Nephron (organoid): ENCODE measurements around the gene LPCAT1.

Experiments used
- H3K27ac Mint-ChIP-seq, 3 experiments: 2 replicates each; pipeline ENCODE4 v1.8.0; 2020; ENCODE audit warnings: mixed read lengths in 3 of 3, mild to moderate bottlenecking in 2 of 3, moderate library complexity in 1 of 3
- H3K27me3 Mint-ChIP-seq: 2 replicates; pipeline ENCODE4 v1.8.0; 2021; ENCODE audit warnings: low read depth, mild to moderate bottlenecking, moderate library complexity, mixed read lengths
- H3K36me3 Mint-ChIP-seq: 2 replicates; pipeline ENCODE4 v1.8.0; 2020; ENCODE audit warnings: low read depth, mixed read lengths
- H3K4me1 Mint-ChIP-seq: 2 replicates; pipeline ENCODE4 v1.8.0; 2020; ENCODE audit warnings: mixed read lengths
- H3K4me3 Mint-ChIP-seq, 3 experiments: 2 replicates each; pipeline ENCODE4 v1.8.0; 2020; ENCODE audit warnings: mild to moderate bottlenecking in 3 of 3, mixed read lengths in 3 of 3, moderate library complexity in 2 of 3
- H3K9me3 Mint-ChIP-seq: 2 replicates; pipeline ENCODE4 v1.8.0; 2020; ENCODE audit warnings: mixed read lengths
- CTCF ChIP-seq, 3 experiments: fragments of 200-600 bp; sonication (generic); IDR thresholded peaks; one replicate each; pipeline ENCODE4 v1.5.0; 2021; ENCODE audit warnings: antibody characterized with exemption in 3 of 3; ENCODE audit not compliant: unreplicated experiment in 3 of 3

The LPCAT1 gene

GRCh38 chr5:1509346-1510085 is 14.2 kb downstream of the LPCAT1 start:
- TF ChIP-seq CTCF (IDR thresholded peaks at IDR 0.05; ENCODE audit: unreplicated experiment in 3 of 3) = no peak
- no peak overlapping the region for H3K27ac Mint-ChIP-seq
- no peaks in the 10 kb centered on the region for H3K27me3 Mint-ChIP-seq
- peaks cover 15% of the 10 kb centered on the region for H3K36me3 Mint-ChIP-seq
- no peak overlapping the region for H3K4me3 Mint-ChIP-seq
- H3K9me3 Mint-ChIP-seq = no peaks in the 10 kb centered on the region
- peaks cover 14% of the 10 kb centered on the region for H3K4me1 Mint-ChIP-seq

- no peak overlapping the region for H3K27ac Mint-ChIP-seq
- peaks cover 15% of the 10 kb centered on the region for H3K36me3 Mint-ChIP-seq
- H3K9me3 Mint-ChIP-seq = no peaks in the 10 kb centered on the region
- peaks cover 18% of the 10 kb centered on the region for H3K4me1 Mint-ChIP-seq
- H3K4me3 Mint-ChIP-seq = no peak overlapping the region
- no peaks in the 10 kb centered on the region for H3K27me3 Mint-ChIP-seq
- no peak for TF ChIP-seq CTCF (IDR thresholded peaks at IDR 0.05; ENCODE audit: unreplicated experiment in 3 of 3)
Measured at GRCh38 chr5:1508659-1509290, 15.0 kb downstream of the LPCAT1 start.

GRCh38 chr5:1507961-1508658 is 15.7 kb downstream of the LPCAT1 start:
- Mint-ChIP-seq H3K27ac (no peak overlapping the region), H3K36me3 (peaks cover 13% of the 10 kb centered on the region), H3K4me3 (no peak overlapping the region), H3K9me3 (no peaks in the 10 kb centered on the region), H3K4me1 (peaks cover 25% of the 10 kb centered on the region), H3K27me3 (no peaks in the 10 kb centered on the region)
- TF ChIP-seq CTCF (IDR thresholded peaks at IDR 0.05; ENCODE audit: unreplicated experiment in 3 of 3) = no peak

DNA sequence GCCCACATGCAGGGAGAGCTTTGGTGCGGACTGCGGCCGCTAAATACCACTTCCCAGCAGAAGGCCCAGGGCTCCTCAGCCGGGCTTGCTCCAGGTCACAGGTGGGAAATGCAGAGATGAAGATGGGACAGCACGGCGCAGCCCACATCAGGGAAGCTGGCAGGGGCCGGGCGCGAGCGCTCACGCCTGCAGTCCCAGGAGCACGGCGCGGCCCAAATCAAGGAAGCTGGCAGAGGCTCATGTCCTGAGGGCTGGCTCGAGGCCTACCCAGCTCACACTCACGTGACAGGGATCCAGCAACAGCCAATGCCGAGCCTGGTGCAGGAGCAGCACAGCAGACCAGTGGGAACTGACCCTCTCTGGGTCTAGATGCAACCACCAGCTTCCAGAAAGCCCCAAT is 16.3 kb downstream of the LPCAT1 start:
- H3K9me3 Mint-ChIP-seq = no peaks in the 10 kb centered on the region
- H3K4me1 Mint-ChIP-seq = peaks cover 26% of the 10 kb centered on the region
- TF ChIP-seq CTCF (IDR thresholded peaks at IDR 0.05; ENCODE audit: unreplicated experiment in 3 of 3) = no peak
- H3K36me3 Mint-ChIP-seq = peaks cover 12% of the 10 kb centered on the region
- H3K27me3 Mint-ChIP-seq = no peaks in the 10 kb centered on the region
- no peak overlapping the region for H3K4me3 Mint-ChIP-seq
- no peak overlapping the region for H3K27ac Mint-ChIP-seq

DNA sequence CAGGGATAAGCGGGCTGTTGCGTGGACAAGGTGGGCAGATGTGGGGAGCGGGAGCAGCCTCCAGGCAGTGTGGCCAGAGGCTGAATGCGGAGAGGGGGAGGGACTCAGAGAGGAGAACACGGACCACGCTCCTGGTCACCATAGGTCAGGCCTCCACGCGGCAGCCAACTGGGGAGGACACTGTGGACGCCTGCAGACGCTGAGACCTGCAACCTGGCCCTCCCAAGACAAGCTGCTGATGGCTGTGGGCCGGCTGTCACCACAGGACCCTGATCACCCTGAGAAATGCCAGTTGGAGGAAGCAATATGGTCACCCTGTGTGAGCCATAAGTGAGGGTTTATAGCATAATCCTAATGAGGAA is 16.8 kb downstream of the LPCAT1 start:
- Mint-ChIP-seq H3K9me3 (no peaks in the 10 kb centered on the region), H3K4me1 (peaks cover 26% of the 10 kb centered on the region), H3K27ac (no peak overlapping the region), H3K36me3 (peaks cover 12% of the 10 kb centered on the region), H3K4me3 (no peak overlapping the region), H3K27me3 (no peaks in the 10 kb centered on the region)
- no peak for TF ChIP-seq CTCF (IDR thresholded peaks at IDR 0.05; ENCODE audit: unreplicated experiment in 3 of 3)
